ENCODE data around the gene P4HTM. TPM values are rescaled to one million over a fixed set of nuclear protein-coding genes. Genes with fewer than 3 reads are reported as not detected.

P4HTM gene
- total and polyA plus RNA-seq, 2 of the 8 experiments (the other 6 are each of a cell fraction or from before 2014, with no cell fraction given), result 19.1 to 25.4 TPM

- Histone ChIP-seq H3K4ac (replicated peaks; ENCODE audit: insufficient read length, low read depth, low read length) (no peak overlapping the region), H3K4me3 (ENCODE audit: extremely low read depth in 1 of 4, insufficient read depth in 2 of 4, low read depth in 3 of 4, low read length in 4 of 4) (no peak overlapping the region), H2BK12ac (ENCODE audit: low read depth, low read length) (no peak overlapping the region), H3K9me3 (ENCODE audit: insufficient read depth in 2 of 2, low read depth in 1 of 2, low read length in 1 of 2) (no peaks in the 10 kb centered on the region), H3K79me2 (ENCODE audit: control insufficient read depth in 1 of 2, insufficient read depth in 2 of 2, low read length in 2 of 2) (no peaks in the 10 kb centered on the region), H2BK120ac (replicated peaks; ENCODE audit: low read depth, low read length) (no peak overlapping the region), H4K8ac (ENCODE audit: extremely low read depth, insufficient read depth, low read length) (no peak overlapping the region), H2BK15ac (ENCODE audit: low read length) (no peak overlapping the region), H3K23me2 (ENCODE audit: low read depth, low read length) (no peaks in the 10 kb centered on the region), H4K20me1 (replicated peaks in 1 of 2; ENCODE audit: control insufficient read depth in 1 of 2, insufficient read depth in 2 of 2, low read length in 2 of 2) (peaks cover 3 to 11% of the 10 kb centered on the region in 2 experiments), H3K23ac (ENCODE audit: insufficient read length) (no peak overlapping the region), H2BK5ac (ENCODE audit: low read depth, low read length) (no peak overlapping the region), H3K9ac (replicated peaks in 1 of 4; ENCODE audit: extremely low read depth in 1 of 4, low read depth in 3 of 4, low read length in 3 of 4) (no peak overlapping the region), H4K91ac (replicated peaks; ENCODE audit: insufficient read length, low read length) (no peak overlapping the region), H2AFZ (ENCODE audit: low read length) (no peak overlapping the region), H2BK20ac (ENCODE audit: low read length) (no peak overlapping the region), H4K5ac (ENCODE audit: insufficient read length, low read depth, low read length) (no peak overlapping the region), H3K36me3 (ENCODE audit: control insufficient read depth in 2 of 4, insufficient read depth in 4 of 4, low read length in 3 of 4) (peaks cover 15 to 69% (median 52%) of the 10 kb centered on the region in 4 experiments), H3K4me1 (replicated peaks in 1 of 4; ENCODE audit: control insufficient read depth in 3 of 4, insufficient read depth in 4 of 4, low read length in 3 of 4) (no peaks in the 10 kb centered on the region), H3K79me1 (ENCODE audit: low read depth, low read length) (peaks cover 2% of the 10 kb centered on the region; the same call in 1 of the 2 replicates), H3K56ac (replicated peaks; ENCODE audit: insufficient read length, low read depth, low read length) (no peak overlapping the region), H3K14ac (ENCODE audit: insufficient read length) (no peak overlapping the region), H3K27ac (ENCODE audit: low read depth, low read length) (no peak overlapping the region), H3K27me3 (replicated peaks in 1 of 4; ENCODE audit: control insufficient read depth in 3 of 4, extremely low read depth in 1 of 4, insufficient read depth in 3 of 4, low read length in 3 of 4) (no peaks in the 10 kb centered on the region), H3K4me2 (ENCODE audit: insufficient read depth in 1 of 2, low read depth in 2 of 2, low read length in 2 of 2) (no peak overlapping the region), H2AK5ac (ENCODE audit: low read depth, low read length) (no peak overlapping the region), H3K18ac (ENCODE audit: extremely low read depth, low read length) (no peak overlapping the region)
- FAIRE-seq (no peak), DNase-seq (ENCODE audit: low read depth in 1 of 2, low spot score in 2 of 2) (no peak)
- TF ChIP-seq POU5F1 (IDR thresholded peaks at IDR 0.05; ENCODE audit: low read depth, low read length) (no peak), CHD1 (IDR thresholded peaks at IDR 0.05; ENCODE audit: low read depth, low read length) (no peak), EZH2 (IDR thresholded peaks at IDR 0.05; ENCODE audit: low read depth, low read length, severe bottlenecking) (no peak), CBX8 (IDR thresholded peaks at IDR 0.05; ENCODE audit: borderline replicate concordance, low read depth, low read length) (no peak), CTBP2 (IDR thresholded peaks at IDR 0.05; ENCODE audit: borderline replicate concordance, insufficient read depth, insufficient read length, low read length) (no peak), CBX5 (IDR thresholded peaks at IDR 0.05; ENCODE audit: low read depth, low read length) (no peak), SP2 (IDR thresholded peaks at IDR 0.05; ENCODE audit: low read length) (no peak)
- ChIA-PET POLR2A (ENCODE audit: partially characterized antibody) (interaction anchor here (1.2 to 3.0 kb wide), 2 partner anchors 10 to 25 kb away, joined by 3 to 11 read pairs; partner anchors contain the start of gene WDR6), CTCF (ENCODE audit: partially characterized antibody) (interaction anchor here (0.9 to 19.9 kb wide), 4 partner anchors 10 to 33 kb away, joined by 3 to 467 read pairs (median 4); partner anchors contain the start of genes DALRD3, NDUFAF3 and WDR6)
These were observed 8.0 kb upstream of the P4HTM start for GRCh38 chr3:48982016-48982415.

Measured in H1 (cell line).